ENCODE results near the gene NFIB. TPM values are rescaled to one million over a fixed set of nuclear protein-coding genes. Genes with fewer than 3 reads are reported as not detected.

Gene NFIB
- total and polyA plus RNA-seq, 2 donors (not counting 3 experiments of a cell fraction or from before 2014, with no cell fraction given): 26.4 to 174 TPM

GRCh38 chr9:14132775-14133174 is 181.2 kb downstream of the NFIB start:
- peaks cover 3 to 12% of the 10 kb centered on the region in 2 experiments for H3K36me3 ChIP-seq (ENCODE audit: control insufficient read depth in 2 of 2, extremely low read depth in 1 of 2, insufficient read depth in 2 of 2, low read length in 2 of 2)
- dilution Hi-C loops (cut with MboI; ENCODE audit: extremely low pct_ligation_motif_present, low sequenced_read_pairs) (no loop called here), intact Hi-C loops (cut with micrococcal nuclease) (no loop called here)
- H3K9ac ChIP-seq (replicated peaks; ENCODE audit: extremely low read depth, insufficient read depth, low read length): no peak overlapping the region
- H3K4me1 ChIP-seq (ENCODE audit: control insufficient read depth, extremely low read depth, insufficient read depth, low read length): no peaks in the 10 kb centered on the region
- H4K20me1 ChIP-seq (replicated peaks; ENCODE audit: control insufficient read depth, extremely low read depth, insufficient read depth, low read length): no peaks in the 10 kb centered on the region
- TF ChIP-seq EZH2 (IDR thresholded peaks at IDR 0.05; ENCODE audit: borderline replicate concordance, low read depth, low read length, severe bottlenecking) (no peak), MYC (IDR thresholded peaks at IDR 0.05; ENCODE audit: low read depth, low read length) (no peak), GATA2 (IDR thresholded peaks at IDR 0.05; ENCODE audit: insufficient read depth, insufficient read length, low read depth, low read length) (no peak), FOS (IDR thresholded peaks at IDR 0.05; ENCODE audit: borderline replicate concordance, insufficient read depth, low read length) (no peak), POLR2A (IDR thresholded peaks at IDR 0.05; ENCODE audit: low read depth, low read length) (no peak), POLR2AphosphoS5 (IDR thresholded peaks at IDR 0.05; ENCODE audit: insufficient read depth, low read depth, low read length) (no peak), MAX (IDR thresholded peaks at IDR 0.05; ENCODE audit: insufficient read depth, insufficient read length) (no peak), CTCF (IDR thresholded peaks at IDR 0.05; ENCODE audit: extremely low read depth in 1 of 2, insufficient read depth in 1 of 2, low read depth in 1 of 2, low read length in 2 of 2) (no peak), JUN (IDR thresholded peaks at IDR 0.05; ENCODE audit: borderline replicate concordance, insufficient read depth, insufficient read length, low read depth) (no peak)
- H2AFZ ChIP-seq (ENCODE audit: low read depth, low read length): no peak overlapping the region
- no peaks in the 10 kb centered on the region for H3K79me2 ChIP-seq (ENCODE audit: control insufficient read depth, insufficient read depth, low read length)
- FAIRE-seq: no peak
- no peak overlapping the region for H3K4me2 ChIP-seq (ENCODE audit: insufficient read depth, low read length)
- ChIA-PET CTCF (interaction anchor here (1.2 kb wide), 1 partner anchor 221 kb away, joined by 5 read pairs; no protein-coding TSS in a partner anchor), POLR2A (no interaction called here)
- H3K27me3 ChIP-seq (ENCODE audit: control insufficient read depth in 2 of 2, insufficient read depth in 2 of 2, low read length in 2 of 2): no peaks in the 10 kb centered on the region
- H3K9me1 ChIP-seq (replicated peaks; ENCODE audit: control insufficient read depth, extremely low read depth, insufficient read depth, low read length): no peaks in the 10 kb centered on the region
- H3K27ac ChIP-seq (ENCODE audit: insufficient read depth, low read depth, low read length): no peak overlapping the region
- H3K9me3 ChIP-seq (replicated peaks; ENCODE audit: control insufficient read depth, insufficient read depth, low read length): no peaks in the 10 kb centered on the region
- BruUV-seq (replicated peaks): no TSS peak
- no peak overlapping the region for H3K4me3 ChIP-seq (replicated peaks in 1 of 3; ENCODE audit: insufficient read depth in 1 of 3, low read depth in 1 of 3, low read length in 3 of 3)
- DNase-seq (ENCODE audit: low read depth, low spot score): no peak

All from endothelial cell of umbilical vein (primary cell).